ENCODE measurements around the gene KDR.

KDR gene

DNA sequence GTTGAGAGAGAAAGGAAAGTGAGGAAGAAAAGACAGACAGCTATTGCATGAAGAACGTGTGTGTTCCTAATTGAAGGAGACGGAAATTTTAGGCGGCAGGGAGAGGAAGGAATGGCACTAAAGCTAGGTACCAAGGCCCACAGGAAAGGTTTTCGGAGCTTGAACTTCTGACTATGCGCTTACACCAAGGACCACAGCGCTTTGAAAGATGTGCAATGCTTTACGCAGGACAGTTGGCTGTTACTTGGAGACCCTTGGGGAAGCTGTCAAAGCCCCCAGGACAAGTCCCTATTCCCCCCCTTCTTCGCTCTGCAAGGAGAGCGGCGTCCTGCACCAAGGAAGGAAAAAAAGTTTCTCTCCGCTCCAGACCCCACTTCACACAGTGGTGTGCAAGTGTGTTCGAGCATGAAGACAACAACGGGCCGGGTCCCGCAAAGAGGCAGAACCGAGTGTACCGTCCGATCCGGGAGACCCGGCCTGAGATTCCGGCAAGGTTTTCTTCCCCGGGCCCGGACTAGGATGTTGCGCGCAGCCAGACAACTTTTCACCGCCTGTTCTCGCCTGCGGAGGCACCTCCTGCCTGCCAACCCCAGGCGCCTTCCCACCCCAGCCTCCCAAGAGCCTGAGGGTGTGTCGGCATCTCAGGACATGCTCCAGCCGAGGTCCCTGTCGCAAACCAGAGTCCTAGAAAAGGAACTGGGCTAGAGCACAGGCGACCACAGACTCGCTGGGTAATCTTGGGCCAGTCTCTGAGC, 896 bp downstream of the KDR start:
- H3K4me3 ChIP-seq (ENCODE audit: low read depth, low read length) = no peak overlapping the region
- DNase-seq (ENCODE audit: low read depth) = no peak

DNA sequence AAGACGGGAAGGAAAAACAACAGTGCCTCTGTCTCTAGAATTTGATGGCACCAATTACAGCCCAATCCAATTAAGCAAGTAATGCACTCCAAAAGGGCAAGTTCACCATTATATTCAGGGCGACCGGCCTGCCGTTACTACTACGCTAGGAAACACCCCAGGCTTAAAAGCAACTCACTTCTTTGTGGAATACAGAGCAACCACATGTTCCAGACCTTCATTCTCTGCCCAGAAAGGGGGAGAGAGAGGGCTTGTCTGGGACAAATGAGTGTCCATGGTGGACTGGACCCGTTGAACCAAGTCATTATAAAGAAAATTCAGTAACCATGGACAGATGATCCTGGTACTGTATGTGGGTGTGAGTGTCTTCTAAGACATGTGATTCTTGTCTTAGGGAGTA, 1.6 kb downstream of the KDR start:
- DNase-seq (ENCODE audit: low read depth) = no peak
- TF ChIP-seq, protein P1, sequence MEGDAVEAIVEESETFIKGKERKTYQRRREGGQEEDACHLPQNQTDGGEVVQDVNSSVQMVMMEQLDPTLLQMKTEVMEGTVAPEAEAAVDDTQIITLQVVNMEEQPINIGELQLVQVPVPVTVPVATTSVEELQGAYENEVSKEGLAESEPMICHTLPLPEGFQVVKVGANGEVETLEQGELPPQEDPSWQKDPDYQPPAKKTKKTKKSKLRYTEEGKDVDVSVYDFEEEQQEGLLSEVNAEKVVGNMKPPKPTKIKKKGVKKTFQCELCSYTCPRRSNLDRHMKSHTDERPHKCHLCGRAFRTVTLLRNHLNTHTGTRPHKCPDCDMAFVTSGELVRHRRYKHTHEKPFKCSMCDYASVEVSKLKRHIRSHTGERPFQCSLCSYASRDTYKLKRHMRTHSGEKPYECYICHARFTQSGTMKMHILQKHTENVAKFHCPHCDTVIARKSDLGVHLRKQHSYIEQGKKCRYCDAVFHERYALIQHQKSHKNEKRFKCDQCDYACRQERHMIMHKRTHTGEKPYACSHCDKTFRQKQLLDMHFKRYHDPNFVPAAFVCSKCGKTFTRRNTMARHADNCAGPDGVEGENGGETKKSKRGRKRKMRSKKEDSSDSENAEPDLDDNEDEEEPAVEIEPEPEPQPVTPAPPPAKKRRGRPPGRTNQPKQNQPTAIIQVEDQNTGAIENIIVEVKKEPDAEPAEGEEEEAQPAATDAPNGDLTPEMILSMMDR (IDR thresholded peaks at IDR 0.05; ENCODE audit: insufficient read depth, low read depth, low read length, missing control alignments) = no peak
- H3K4me3 ChIP-seq (ENCODE audit: low read depth, low read length) = no peak overlapping the region

More for the DNA sequence above, 896 bp downstream of the KDR start:
- TF ChIP-seq, protein P1 (IDR thresholded peaks at IDR 0.05; ENCODE audit: insufficient read depth, low read depth, low read length, missing control alignments) = no peak

DNA sequence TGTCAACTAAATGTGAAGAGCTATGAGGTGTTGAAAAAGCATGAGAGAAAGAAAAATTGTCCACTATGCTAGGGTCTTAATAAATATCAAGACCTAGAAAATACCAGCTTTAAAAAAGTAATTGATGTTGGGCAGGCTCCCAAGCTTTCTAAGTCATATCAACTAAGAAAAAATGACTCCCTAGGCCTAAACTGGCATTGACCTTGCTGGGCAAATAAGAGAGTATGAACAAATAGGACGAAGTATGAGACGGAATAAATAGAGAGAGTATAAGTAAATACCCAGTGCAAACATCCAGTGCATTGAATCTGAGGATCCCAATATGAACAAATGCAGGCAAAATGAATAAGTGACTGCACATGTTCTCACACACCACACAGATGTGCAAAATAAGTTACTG, 3.2 kb downstream of the KDR start:
- no peak overlapping the region for H3K4me3 ChIP-seq (ENCODE audit: low read depth, low read length)
- DNase-seq (ENCODE audit: low read depth) = no peak
- TF ChIP-seq, protein P1 (IDR thresholded peaks at IDR 0.05; ENCODE audit: insufficient read depth, low read depth, low read length, missing control alignments) = no peak

DNA sequence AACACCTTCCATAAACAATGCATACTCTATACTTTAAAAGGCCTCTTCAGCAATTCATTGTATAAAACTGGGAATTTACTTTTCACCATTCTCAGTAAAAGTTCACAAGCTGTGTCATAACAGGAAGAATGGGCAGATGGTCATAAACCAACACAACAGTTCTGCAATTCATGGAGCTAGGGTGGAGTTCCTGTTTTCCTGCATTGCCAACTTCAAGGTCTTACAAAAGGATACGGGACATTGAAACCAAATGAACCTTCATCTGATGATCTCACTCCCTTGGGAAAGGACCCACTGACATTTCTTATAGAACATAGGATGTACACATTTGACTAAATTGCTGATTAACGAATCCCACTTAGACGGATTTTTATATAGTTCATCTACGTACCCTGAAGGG, 4.1 kb downstream of the KDR start:
- TF ChIP-seq, protein P1 (IDR thresholded peaks at IDR 0.05; ENCODE audit: insufficient read depth, low read depth, low read length, missing control alignments) = no peak
- DNase-seq (ENCODE audit: low read depth) = no peak
- no peak overlapping the region for H3K4me3 ChIP-seq (ENCODE audit: low read depth, low read length)

DNA sequence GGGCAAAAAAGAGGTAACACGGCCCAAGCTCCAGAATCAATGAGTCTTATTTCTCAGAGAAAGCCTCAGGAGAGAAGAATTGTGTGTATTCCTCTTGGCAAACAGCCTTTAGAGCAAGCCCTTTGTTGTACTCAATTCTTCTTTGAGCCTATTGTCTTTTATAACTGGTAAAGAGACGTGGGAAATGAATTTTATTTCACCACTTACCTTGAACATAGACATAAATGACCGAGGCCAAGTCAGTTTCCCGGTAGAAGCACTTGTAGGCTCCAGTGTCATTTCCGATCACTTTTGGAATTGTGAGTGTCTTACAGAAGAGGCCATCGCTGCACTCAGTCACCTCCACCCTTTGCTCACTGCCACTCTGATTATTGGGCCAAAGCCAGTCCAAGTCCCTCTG, 7.0 kb downstream of the KDR start:
- H3K4me3 ChIP-seq (ENCODE audit: low read depth, low read length) = no peak overlapping the region
- DNase-seq (ENCODE audit: low read depth) = no peak
- TF ChIP-seq, protein P1 (IDR thresholded peaks at IDR 0.05; ENCODE audit: insufficient read depth, low read depth, low read length, missing control alignments) = no peak

DNA sequence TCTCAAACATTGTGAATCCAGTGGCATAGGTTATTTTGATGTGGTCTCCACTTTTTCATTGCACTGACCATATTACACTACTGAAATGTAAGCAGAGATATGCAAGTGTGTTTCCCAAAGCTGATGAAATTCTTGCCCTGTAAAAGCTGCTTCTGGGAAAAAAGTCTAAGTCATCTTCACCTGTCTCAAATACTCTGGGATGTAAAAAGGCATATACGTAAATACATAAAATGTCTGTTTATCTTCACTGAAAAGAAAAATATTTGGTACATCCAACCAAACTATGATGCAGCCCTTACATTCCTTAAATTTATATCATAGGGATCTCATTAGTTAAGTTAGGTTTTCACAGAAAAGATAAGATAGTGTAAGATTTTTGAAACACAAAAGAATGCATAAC, 7.9 kb downstream of the KDR start:
- H3K4me3 ChIP-seq (ENCODE audit: low read depth, low read length) = no peak overlapping the region
- TF ChIP-seq, protein P1 (IDR thresholded peaks at IDR 0.05; ENCODE audit: insufficient read depth, low read depth, low read length, missing control alignments) = no peak
- DNase-seq (ENCODE audit: low read depth) = no peak

DNA sequence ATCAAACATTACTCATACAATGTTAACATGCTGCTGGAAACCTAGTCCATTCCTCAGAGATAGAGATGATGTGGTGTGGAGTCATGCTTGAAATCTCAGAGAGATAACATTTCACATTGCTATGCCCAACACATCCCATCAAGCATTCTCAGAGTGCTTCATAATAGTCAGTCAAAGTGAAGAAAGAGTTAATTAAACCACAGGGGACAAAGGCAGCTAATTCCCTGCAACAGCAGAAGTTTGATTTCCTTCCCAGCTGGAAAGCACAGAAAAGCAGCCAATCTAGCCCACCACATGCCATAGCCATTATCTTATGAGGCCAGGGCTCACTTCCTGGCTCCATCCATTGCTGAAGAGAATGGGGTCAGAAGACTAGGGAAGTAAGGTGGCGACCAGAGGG, 8.9 kb downstream of the KDR start:
- no peak overlapping the region for H3K4me3 ChIP-seq (ENCODE audit: low read depth, low read length)
- no peak for DNase-seq (ENCODE audit: low read depth)
- TF ChIP-seq, protein P1 (IDR thresholded peaks at IDR 0.05; ENCODE audit: insufficient read depth, low read depth, low read length, missing control alignments) = no peak
